Measurements from ENCODE around the gene SCAI.

The SCAI gene

GRCh38 chr9:124899845-124900244, 243.5 kb downstream of the SCAI start:
- TF ChIP-seq, protein P1, sequence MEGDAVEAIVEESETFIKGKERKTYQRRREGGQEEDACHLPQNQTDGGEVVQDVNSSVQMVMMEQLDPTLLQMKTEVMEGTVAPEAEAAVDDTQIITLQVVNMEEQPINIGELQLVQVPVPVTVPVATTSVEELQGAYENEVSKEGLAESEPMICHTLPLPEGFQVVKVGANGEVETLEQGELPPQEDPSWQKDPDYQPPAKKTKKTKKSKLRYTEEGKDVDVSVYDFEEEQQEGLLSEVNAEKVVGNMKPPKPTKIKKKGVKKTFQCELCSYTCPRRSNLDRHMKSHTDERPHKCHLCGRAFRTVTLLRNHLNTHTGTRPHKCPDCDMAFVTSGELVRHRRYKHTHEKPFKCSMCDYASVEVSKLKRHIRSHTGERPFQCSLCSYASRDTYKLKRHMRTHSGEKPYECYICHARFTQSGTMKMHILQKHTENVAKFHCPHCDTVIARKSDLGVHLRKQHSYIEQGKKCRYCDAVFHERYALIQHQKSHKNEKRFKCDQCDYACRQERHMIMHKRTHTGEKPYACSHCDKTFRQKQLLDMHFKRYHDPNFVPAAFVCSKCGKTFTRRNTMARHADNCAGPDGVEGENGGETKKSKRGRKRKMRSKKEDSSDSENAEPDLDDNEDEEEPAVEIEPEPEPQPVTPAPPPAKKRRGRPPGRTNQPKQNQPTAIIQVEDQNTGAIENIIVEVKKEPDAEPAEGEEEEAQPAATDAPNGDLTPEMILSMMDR (IDR thresholded peaks at IDR 0.05) = no peak

- TF ChIP-seq, protein P1 (IDR thresholded peaks at IDR 0.05) = no peak
Observed at GRCh38 chr9:124897570-124898460, 245.5 kb downstream of the SCAI start.

GRCh38 chr9:124894741-124895170, 248.6 kb downstream of the SCAI start:
- TF ChIP-seq, protein P1 (IDR thresholded peaks at IDR 0.05) = no peak; the same call in 1 of the 2 replicates

- TF ChIP-seq, protein P1 (IDR thresholded peaks at IDR 0.05) = no peak
Observed at GRCh38 chr9:124894035-124894740, 249.1 kb downstream of the SCAI start.

Measured in LNCAP (cell line).